T1000 (cell line): Measurements from ENCODE around the gene SYNGR3.
"Not testable (repeated sequence)": the region's sequence is repeated elsewhere in the genome, so short reads cannot be mapped to it uniquely, and the experiment has no call there.

Source experiments
- DNase-seq: peaks from one replicate; lab custom pipeline; 2025; ENCODE audit warnings: mixed read lengths; lab: John Stamatoyannopoulos, UW

Gene SYNGR3

GRCh38 chr16:2029350-2029749, 39.6 kb downstream of the SYNGR3 start:
- no peak for DNase-seq

- DNase-seq = no peak
These were observed 40.3 kb downstream of the SYNGR3 start for GRCh38 chr16:2030036-2030435.

GRCh38 chr16:2031081-2031577, 41.4 kb downstream of the SYNGR3 start:
- no peak for DNase-seq

DNA sequence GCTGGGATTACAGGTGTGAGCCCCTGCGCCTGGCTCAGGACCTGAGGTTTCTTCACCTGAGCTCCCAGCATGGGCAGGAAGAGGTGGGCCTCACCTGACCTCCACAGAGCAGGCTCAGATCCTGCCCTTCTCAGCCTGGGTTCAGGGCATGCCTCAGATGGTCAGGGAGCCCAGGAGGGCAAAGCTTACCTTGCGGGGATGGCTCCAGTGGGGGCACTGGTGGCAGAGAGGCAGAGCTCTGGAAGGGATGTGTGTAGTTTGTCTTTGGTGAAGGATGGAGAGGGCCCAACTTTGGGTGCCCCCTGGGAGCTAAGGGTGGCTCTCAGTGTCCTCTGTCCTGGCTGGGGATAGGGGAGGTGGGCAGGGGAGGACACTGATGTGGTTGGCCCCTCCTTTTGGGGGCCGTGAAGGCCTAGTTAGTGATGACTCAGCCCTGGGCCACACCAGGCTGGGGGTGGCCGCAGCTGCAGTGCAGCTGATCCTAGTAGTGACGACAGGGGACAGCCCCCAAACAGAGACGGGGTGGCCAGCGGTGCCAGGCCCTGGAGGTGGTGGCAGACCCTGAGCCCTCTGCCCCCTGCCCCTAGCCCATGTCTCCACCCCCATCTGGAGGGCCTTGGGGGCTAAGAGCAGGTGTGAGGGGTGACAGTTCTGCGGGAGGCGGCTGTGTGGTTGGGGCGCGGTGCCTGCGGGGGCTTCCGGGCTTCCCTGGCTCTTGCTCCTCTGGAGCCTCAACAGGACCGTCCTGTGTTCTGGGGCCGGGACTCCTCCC, 42.7 kb downstream of the SYNGR3 start:
- DNase-seq = no peak

- peak; percentile 77 for DNase-seq
These were observed 43.5 kb downstream of the SYNGR3 start for GRCh38 chr16:2033057-2033908.

GRCh38 chr16:2033909-2034695, 44.3 kb downstream of the SYNGR3 start:
- DNase-seq = not testable (repeated sequence)

DNA sequence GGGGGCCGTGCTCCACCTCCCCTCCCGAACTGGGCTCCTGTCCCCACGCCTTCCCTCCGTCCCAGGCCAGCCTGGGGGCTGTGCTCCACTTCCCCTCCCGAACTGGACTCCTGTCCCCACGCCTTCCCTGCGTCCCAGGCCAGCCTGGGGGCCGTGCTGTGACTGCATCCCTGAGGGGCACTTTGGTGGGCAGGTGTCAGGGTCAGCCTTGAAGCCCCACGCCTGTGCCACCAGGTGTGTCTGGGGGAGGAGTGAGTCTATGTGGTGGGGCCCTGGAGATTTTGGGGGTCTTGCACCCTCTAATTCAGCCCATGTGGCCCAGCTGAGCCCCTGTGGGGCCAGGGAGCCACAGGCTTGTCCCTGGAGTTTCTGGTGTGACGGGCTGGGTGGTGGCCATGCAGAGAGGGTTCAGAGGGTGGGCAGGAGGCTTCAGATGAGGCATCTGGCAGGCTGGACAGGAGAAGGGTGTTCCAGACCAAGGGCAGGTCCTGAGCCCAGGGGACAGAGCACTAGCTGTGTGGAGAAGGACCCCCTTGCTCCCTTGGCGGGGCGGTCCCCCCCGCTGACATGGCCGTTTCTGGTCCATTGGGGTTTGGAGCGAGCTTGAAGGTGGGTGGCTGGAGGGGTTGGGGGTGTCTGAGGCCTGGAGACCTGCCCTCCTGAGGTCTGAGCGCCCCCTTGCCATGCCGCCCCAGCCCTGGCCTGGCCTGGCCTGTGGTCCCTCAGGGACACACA, 45.1 kb downstream of the SYNGR3 start:
- DNase-seq = no peak

- peak; percentile 93 for DNase-seq
These were observed 45.8 kb downstream of the SYNGR3 start for GRCh38 chr16:2035431-2036199.

DNA sequence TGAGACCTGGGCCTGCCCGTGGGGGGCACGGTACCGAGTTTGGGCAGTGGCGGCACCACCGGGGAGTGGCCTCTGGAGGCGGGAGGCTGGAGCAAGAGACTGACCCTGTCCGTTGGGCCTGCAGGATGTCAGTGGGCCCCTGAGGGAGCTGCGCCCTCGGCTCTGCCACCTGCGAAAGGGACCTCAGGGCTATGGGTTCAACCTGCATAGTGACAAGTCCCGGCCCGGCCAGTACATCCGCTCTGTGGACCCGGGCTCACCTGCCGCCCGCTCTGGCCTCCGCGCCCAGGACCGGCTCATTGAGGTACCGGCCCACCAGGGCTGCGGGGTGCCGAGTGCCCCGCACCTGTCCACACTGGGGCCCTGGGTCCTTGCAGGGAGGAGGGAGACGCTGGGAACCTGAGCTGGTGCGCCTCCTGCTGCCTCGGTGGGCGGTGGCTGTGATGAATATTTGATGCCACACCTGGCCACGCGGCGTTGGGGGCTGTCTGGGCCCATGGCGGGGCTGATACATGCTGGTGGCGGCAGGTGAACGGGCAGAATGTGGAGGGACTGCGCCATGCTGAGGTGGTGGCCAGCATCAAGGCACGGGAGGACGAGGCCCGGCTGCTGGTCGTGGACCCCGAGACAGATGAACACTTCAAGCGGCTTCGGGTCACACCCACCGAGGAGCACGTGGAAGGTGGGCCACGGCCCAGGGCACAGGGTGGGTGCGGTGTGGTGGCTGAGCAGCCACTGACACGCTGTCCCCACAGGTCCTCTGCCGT, 46.6 kb downstream of the SYNGR3 start:
- no peak for DNase-seq

- DNase-seq = no peak
These were observed 47.3 kb downstream of the SYNGR3 start for GRCh38 chr16:2037115-2037514.

GRCh38 chr16:2037647-2038381, 48.0 kb downstream of the SYNGR3 start:
- no peak for DNase-seq

- no peak for DNase-seq
These were observed 48.8 kb downstream of the SYNGR3 start for GRCh38 chr16:2038382-2039231.

GRCh38 chr16:2039274-2040031, 49.7 kb downstream of the SYNGR3 start:
- DNase-seq = no peak

DNA sequence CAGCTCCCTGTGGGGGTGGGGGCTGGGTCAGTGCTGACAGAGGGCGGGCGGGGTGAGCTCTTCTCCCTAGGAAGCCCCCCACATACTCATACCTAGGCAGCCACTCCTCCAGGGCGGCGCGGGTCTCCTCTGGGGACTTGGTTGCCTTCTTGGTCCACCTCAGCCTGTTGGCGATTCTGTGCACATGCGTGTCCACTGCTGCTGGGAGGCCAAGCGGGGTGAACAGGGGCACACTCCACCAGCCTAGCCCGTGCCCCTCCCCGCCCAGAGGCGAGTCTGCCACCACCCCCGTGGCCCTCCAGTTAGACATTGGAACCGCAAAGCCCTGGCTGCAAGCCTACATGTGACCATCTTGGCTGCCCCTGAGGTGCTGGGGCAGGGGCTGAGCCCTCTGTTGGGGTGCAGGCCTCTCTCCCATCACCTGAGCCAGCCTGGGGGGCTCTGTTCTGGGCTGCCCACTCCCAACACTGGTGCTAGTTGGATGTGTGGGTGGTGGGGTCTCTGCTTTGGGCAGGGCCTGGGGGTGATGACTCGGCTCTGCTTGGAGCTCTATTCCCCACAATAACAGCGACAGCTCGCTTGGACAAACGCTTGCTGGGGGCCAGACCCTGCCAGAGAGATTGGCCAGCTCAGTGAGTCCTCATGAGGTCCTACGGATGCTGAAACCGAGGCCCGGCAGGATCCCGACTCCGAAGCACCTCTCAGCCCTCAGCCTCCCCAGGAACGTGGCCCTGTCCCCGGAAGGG, 50.4 kb downstream of the SYNGR3 start:
- no peak for DNase-seq

- DNase-seq = no peak
These were observed 51.2 kb downstream of the SYNGR3 start for GRCh38 chr16:2040787-2041522.
